NCI-H226 (cell line): ENCODE data around the gene ANO2.

Experiments
- DNase-seq: peaks from one replicate; pipeline ENCODE4 v3.0.0-alpha.2; 2015

The ANO2 gene

DNA sequence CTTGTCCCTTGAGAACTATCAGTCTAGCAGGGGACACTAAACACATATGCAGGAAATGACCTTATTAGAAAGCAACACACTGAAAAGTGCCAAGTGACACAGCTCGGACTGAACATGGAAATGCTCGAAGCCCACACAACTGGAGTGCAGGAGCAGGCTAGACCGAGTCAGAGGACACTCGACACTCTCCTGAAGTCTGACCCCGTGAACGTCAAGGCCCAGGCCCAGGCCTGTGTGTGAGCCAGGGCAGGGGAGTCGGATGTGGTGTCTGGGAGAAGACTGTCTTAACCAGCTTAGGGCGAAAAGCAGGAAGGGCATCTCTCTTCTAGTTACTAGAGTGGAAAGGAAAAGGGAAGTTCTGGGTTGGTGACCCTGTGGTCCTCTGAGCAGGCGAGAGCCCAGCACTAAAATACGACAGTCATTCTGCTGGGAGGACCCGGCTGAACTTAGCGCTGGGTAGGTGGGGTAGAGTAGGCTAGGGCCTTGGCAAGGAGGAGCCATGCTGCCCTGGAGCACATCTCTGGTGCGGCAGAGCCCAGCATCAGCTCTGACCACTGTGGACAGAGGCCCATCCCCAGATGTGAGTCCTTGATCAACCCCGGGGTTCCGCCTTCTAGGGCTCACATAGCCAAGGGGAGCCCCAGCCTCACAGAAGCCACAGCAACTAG lies 420.2 kb downstream of the ANO2 start:
- DNase-seq: no peak

GRCh38 chr12:5524116-5524768 lies 420.8 kb downstream of the ANO2 start:
- no peak for DNase-seq

- DNase-seq: no peak
Observed at GRCh38 chr12:5523396-5524115, 421.5 kb downstream of the ANO2 start.

DNA sequence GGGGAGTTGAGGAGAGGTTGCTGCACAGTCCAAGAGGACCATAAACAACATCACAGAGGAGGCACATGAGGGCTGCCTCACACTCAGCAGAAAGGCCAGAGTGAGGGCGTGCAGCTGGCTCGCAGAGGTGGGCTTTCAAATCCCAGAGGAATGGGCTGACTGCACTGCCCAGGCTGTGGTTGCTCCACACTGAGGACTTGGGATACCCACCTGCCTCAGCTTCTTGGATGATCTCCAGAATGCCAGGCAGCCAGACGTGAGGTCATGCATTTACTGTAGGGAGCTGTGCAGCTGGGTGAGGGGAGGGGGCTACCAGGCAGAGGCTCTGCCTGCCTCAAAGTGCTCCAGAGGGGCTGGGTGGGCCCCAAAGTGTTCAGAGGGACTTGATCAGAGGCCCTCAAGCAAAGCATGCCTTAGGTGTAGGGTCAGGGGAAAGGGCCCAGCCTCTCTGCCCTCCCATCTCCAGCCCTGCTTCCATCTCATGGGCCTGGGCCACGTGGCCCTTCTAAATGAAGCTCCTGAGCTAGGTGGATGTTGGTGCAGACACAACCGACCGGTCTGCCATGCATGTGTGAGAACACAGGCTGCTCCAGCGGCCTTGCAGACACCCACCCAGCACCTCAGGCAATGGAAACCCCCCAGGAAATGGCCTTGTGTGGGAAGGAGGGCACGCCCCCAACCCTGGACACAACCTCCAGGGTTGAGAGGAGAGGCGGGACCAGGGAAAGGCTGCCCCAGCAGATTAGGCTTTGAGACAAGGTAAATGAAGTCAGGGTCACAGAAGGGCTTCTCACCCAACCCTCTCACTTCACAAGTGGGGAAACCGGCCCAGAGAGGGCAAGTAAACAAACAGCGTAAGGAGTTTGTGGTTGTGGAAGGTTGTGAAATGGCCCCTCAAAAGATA lies 422.4 kb downstream of the ANO2 start:
- DNase-seq: no peak

DNA sequence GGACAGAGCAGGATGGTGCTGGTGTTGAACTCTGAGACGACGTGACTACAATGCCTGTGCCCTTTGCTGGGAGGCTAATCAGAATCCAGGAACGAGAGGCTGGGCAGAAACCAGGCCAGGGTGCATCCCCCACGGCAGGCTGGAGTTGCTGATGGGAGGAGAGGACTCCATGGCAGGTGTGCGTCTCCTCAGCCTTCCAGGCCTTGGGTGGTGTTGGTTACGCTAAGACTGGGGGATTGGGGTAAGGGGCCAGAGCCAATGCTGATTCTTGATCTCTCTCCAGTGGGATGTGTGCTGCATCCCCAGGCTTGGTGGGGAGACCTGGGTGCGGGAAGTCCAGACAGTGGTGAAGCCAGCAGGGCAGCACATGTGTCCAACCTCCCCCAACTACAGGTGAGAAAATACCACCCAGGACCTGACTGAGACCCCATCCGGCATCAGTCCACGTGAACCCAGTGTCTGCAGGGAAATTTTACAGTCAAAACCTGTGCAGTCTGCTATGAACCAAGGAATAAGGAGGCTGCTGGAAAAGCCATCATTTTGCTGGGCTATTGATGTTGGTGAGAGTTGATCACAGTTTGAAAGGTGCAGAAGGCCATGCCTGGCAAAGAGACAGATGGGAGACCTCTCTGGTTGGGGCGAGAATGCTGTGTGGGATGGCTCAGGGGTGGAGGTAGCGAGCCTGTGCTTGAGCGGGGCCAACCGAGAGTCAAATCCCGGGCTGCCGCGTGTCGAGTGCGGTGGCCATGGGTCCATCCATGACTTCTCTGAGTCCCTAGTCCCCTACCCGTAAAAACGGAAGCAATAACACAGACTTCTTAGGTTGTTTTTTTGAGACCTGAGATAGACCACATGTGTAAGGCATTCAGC lies 423.4 kb downstream of the ANO2 start:
- DNase-seq: no peak

DNA sequence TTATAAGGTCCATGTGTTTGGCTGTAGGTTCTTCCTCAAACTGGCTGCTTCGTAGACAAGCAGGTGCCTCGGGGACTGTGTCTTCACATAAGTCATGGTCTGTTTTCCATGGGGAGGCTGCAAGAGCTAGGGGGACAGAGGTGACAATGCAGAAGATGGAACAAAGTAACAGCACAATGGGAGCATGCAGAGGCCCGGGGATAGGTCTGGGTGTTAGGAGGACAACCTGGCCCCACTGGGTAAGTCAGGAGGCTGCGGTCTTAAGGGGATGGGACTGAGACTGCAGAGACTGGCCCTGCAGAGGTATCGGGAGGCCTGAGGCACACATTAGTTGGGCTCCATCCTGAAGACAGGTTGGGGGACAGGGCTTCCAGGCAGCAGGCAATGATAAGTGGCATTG lies 424.2 kb downstream of the ANO2 start:
- DNase-seq: no peak

GRCh38 chr12:5520037-5520436 lies 425.0 kb downstream of the ANO2 start:
- no peak for DNase-seq

DNA sequence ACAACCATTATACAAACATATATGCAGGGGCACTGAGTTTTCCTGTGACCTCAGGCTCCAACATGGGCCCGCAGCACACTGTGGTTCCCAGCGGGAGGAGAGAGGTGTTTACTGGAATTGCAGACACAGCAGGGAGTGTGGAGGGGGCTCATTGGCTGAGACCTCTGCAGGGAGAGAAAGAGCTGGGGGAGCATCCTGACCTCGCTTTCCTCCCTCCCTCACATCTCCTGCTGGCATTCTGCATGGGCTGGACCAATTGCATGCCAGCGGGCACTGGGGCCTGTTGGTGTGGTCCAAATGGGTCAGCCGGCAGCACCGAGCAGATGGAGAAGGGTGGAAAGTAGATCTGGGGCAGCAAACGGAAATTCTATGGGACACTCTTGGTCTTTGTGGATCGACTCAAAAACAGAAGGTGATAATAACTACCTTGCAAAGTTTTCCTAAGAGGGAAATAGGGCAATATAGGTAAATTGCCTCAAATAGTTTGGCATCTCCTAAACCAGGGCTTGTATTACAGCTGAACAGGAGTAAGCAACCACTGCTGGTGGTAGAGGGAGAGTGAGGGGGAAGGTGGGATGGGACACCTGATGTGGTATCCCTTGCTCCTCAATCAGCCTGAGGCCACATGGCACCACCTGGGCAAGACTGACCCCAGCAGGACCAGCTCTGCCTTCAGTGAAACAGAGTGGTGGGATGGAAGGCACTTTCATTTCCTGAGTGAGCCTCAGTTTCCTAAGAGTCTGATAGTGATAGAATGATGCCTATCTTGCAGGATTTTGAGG lies 426.3 kb downstream of the ANO2 start:
- no peak for DNase-seq

- no peak for DNase-seq
Observed at GRCh38 chr12:5516371-5517241, 428.5 kb downstream of the ANO2 start.

DNA sequence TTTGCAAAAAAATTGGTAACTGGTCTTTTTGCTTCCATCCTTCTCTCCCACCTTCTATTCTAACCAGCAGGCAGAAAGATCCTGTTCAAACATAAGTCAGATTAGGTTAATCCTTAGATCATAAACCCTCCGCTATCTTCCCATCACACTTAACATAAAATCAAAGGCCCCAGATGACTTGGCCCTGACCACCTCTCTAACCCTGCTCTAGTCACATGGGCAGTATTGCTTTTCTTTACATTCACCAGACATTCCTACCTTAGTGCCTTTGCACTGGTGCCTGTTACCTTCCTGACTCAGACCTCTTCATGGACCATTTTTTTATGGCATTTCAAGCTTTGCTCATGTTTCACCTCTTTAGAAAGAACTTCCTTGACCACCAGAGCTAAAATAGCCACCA lies 429.6 kb downstream of the ANO2 start:
- DNase-seq: no peak

GRCh38 chr12:5514545-5514944 lies 430.5 kb downstream of the ANO2 start:
- no peak for DNase-seq

- no peak for DNase-seq
Observed at GRCh38 chr12:5514016-5514415, 431.0 kb downstream of the ANO2 start.

DNA sequence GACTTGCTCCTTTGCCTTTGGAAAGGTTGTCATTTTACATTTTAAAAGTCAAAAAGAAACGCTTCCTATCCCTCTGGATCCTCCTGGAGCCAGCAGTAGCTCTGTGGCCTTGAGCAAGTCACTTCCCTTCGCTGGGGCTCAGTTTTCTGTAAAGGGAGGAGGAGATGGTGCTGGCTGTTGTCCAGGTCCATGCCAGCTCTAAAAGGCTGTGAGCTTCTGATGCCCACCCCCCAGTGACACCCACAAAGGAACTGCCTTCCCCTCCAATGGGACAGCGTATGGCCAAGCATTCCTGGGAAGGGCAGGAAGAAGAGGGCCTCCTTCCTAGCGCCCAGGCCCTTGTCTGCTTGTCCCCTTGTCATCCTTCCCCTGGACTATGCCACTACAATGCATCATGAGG lies 431.7 kb downstream of the ANO2 start:
- DNase-seq: no peak
